Measurements from ENCODE around the gene FOSL2. TPM values are rescaled to one million over a fixed set of nuclear protein-coding genes. Genes with fewer than 3 reads are reported as not detected.

The FOSL2 gene
- total and polyA plus RNA-seq, 2 donors (not counting 1 experiment from before 2014, with no cell fraction given), result 2.5 to 37.7 TPM

DNA sequence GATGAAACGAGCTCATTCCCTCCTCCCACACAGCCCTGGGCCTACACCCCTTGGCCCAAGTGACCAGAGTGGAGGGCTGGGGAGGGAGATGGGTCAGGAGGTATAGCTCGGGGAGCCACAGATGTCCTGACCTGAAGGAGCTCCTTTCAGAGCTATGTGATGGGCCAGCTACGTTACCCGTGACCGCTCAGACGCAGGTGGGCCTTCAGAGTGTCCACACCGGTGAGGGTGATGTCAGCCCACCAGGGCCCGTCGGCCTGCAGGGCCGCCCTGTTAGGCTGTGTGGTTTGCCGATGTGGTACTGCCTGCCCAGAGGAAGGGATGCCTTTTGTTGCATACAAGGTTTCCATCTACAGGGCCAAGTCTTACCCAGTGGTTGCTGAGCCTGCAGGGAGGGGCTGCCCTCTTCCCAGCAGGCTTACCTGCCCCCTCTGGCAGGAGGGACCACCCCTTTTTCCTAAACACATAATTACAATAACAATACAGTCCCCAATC lies 41.8 kb upstream of the FOSL2 start:
- no peak overlapping the region for H2AFZ ChIP-seq (ENCODE audit: insufficient read depth, low read depth, low read length, poor library complexity, severe bottlenecking)
- H3K4me2 ChIP-seq (replicated peaks; ENCODE audit: low read depth, low read length, poor library complexity, severe bottlenecking), result no peak overlapping the region
- WGBS (ENCODE audit: insufficient coverage), result 100% methylated on average over 9 of the region's 11 CpGs
- Mint-ChIP-seq H3K27me3 (no peaks in the 10 kb centered on the region), H3K4me3 (no peak overlapping the region), H3K4me1 (no peaks in the 10 kb centered on the region), H3K27ac (no peak overlapping the region), H3K9me3 (ENCODE audit: insufficient read depth) (no peaks in the 10 kb centered on the region)
- no peaks in the 10 kb centered on the region for H3K36me3 ChIP-seq (replicated peaks in 1 of 2; ENCODE audit: control extremely low read depth in 1 of 2, control insufficient read depth in 1 of 2, extremely low read depth in 1 of 2, insufficient read depth in 2 of 2, low read length in 1 of 2)
- TF ChIP-seq, protein P1, sequence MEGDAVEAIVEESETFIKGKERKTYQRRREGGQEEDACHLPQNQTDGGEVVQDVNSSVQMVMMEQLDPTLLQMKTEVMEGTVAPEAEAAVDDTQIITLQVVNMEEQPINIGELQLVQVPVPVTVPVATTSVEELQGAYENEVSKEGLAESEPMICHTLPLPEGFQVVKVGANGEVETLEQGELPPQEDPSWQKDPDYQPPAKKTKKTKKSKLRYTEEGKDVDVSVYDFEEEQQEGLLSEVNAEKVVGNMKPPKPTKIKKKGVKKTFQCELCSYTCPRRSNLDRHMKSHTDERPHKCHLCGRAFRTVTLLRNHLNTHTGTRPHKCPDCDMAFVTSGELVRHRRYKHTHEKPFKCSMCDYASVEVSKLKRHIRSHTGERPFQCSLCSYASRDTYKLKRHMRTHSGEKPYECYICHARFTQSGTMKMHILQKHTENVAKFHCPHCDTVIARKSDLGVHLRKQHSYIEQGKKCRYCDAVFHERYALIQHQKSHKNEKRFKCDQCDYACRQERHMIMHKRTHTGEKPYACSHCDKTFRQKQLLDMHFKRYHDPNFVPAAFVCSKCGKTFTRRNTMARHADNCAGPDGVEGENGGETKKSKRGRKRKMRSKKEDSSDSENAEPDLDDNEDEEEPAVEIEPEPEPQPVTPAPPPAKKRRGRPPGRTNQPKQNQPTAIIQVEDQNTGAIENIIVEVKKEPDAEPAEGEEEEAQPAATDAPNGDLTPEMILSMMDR (IDR thresholded peaks at IDR 0.05), result no peak
- TF ChIP-seq EZH2 (IDR thresholded peaks at IDR 0.05; ENCODE audit: borderline replicate concordance, insufficient read depth, low read depth, low read length, poor library complexity, severe bottlenecking), result no peak
- H3K79me2 ChIP-seq (ENCODE audit: control insufficient read depth, insufficient read depth, low read length), result no peaks in the 10 kb centered on the region
- no peaks in the 10 kb centered on the region for H4K20me1 ChIP-seq (ENCODE audit: control insufficient read depth, insufficient read depth, low read length, poor library complexity, severe bottlenecking)
- no peak overlapping the region for H3K4me3 ChIP-seq (ENCODE audit: control extremely low read depth in 1 of 5, extremely low read depth in 1 of 5, insufficient read depth in 1 of 5, low read depth in 2 of 5, low read length in 4 of 5)
- DNase-seq, result no peak
- H3K27me3 ChIP-seq (replicated peaks in 1 of 4; ENCODE audit: control extremely low read depth in 1 of 4, control insufficient read depth in 3 of 4, insufficient read depth in 4 of 4, low read length in 3 of 4), result peaks cover 0 to 3% (median 0%) of the 10 kb centered on the region in 4 experiments
- ChIA-PET POLR2A (no interaction called here), CTCF (no interaction called here)
- no peaks in the 10 kb centered on the region for H3K4me1 ChIP-seq (ENCODE audit: control insufficient read depth in 2 of 2, insufficient read depth in 2 of 2, low read length in 2 of 2)
- intact Hi-C loops (cut with micrococcal nuclease), result no loop called here
- no peak overlapping the region for H3K27ac ChIP-seq (ENCODE audit: low read length in 2 of 2)
- H3K9me3 ChIP-seq (ENCODE audit: control extremely low read depth in 1 of 3, control insufficient read depth in 2 of 3, insufficient read depth in 1 of 3, low read length in 2 of 3), result peaks cover 0 to 3% (median 0%) of the 10 kb centered on the region in 3 donors
- ATAC-seq (ENCODE audit: low read depth), result no peak
- H3K9ac ChIP-seq (ENCODE audit: low read length), result no peak overlapping the region

DNA sequence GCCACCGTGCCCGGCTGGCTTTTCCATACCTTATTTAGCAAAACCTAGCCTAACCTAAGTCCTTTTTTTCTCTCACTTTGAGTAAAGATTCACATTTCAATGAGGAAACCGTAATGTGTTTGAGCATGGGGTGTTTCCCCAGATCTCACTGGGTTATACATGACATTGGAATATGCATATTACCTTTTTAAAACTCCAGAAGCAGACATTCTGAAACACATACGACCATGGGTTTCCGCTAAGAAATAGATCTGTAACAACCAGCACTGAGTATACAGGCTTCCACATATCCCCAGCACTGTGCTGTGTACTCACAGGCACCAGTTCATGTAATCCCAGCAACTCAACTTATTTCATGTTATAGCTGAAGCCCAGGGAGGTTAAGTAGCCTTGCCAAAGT lies 41.0 kb upstream of the FOSL2 start:
- H3K4me3 Mint-ChIP-seq, result no peak overlapping the region

More for the DNA sequence above, 41.0 kb upstream of the FOSL2 start:
- Histone ChIP-seq H3K79me2 (ENCODE audit: control insufficient read depth, insufficient read depth, low read length) (no peaks in the 10 kb centered on the region), H3K9me3 (ENCODE audit: control extremely low read depth in 1 of 3, control insufficient read depth in 2 of 3, insufficient read depth in 1 of 3, low read length in 2 of 3) (peaks cover 0 to 3% (median 0%) of the 10 kb centered on the region in 3 donors), H3K4me1 (ENCODE audit: control insufficient read depth in 2 of 2, insufficient read depth in 2 of 2, low read length in 2 of 2) (no peaks in the 10 kb centered on the region), H2AFZ (ENCODE audit: insufficient read depth, low read depth, low read length, poor library complexity, severe bottlenecking) (no peak overlapping the region), H3K9ac (ENCODE audit: low read length) (no peak overlapping the region), H3K27ac (ENCODE audit: low read length in 2 of 2) (no peak overlapping the region), H3K4me3 (ENCODE audit: control extremely low read depth in 1 of 5, extremely low read depth in 1 of 5, insufficient read depth in 1 of 5, low read depth in 2 of 5, low read length in 4 of 5) (no peak overlapping the region), H4K20me1 (ENCODE audit: control insufficient read depth, insufficient read depth, low read length, poor library complexity, severe bottlenecking) (no peaks in the 10 kb centered on the region), H3K27me3 (replicated peaks in 1 of 4; ENCODE audit: control extremely low read depth in 1 of 4, control insufficient read depth in 3 of 4, insufficient read depth in 4 of 4, low read length in 3 of 4) (peaks cover 0 to 3% (median 0%) of the 10 kb centered on the region in 4 experiments), H3K4me2 (replicated peaks; ENCODE audit: low read depth, low read length, poor library complexity, severe bottlenecking) (no peak overlapping the region), H3K36me3 (replicated peaks in 1 of 2; ENCODE audit: control extremely low read depth in 1 of 2, control insufficient read depth in 1 of 2, extremely low read depth in 1 of 2, insufficient read depth in 2 of 2, low read length in 1 of 2) (no peaks in the 10 kb centered on the region)
- ATAC-seq (ENCODE audit: low read depth) (no peak), DNase-seq (no peak)
- TF ChIP-seq, protein P1 (IDR thresholded peaks at IDR 0.05), result no peak
- TF ChIP-seq EZH2 (IDR thresholded peaks at IDR 0.05; ENCODE audit: borderline replicate concordance, insufficient read depth, low read depth, low read length, poor library complexity, severe bottlenecking), result no peak
- intact Hi-C loops (cut with micrococcal nuclease), result no loop called here
- no peak overlapping the region for H3K27ac Mint-ChIP-seq
- H3K27me3 Mint-ChIP-seq, result no peaks in the 10 kb centered on the region
- ChIA-PET POLR2A (interaction anchor here (0.6 kb wide), 1 partner anchor 11 kb away, joined by 3 read pairs; no protein-coding TSS in a partner anchor), CTCF (no interaction called here)
- no peaks in the 10 kb centered on the region for H3K9me3 Mint-ChIP-seq (ENCODE audit: insufficient read depth)
- no peaks in the 10 kb centered on the region for H3K4me1 Mint-ChIP-seq
- 80% methylated on average over 1 of the region's 5 CpGs for WGBS (ENCODE audit: insufficient coverage)
